GM12878 (cell line): ENCODE data around the gene FGD3.

Experiments
- CBX3 ChIP-seq: fragments of 200-600 bp; sonication (generic); IDR thresholded peaks from 2 replicates; pipeline ENCODE4 v1.6.1; 2016; ENCODE audit warnings: low read depth, borderline replicate concordance
- MEF2A ChIP-seq: IDR thresholded peaks from 2 replicates; pipeline ENCODE4 v1.6.1; 2011; ENCODE audit warnings: low read depth, mild to moderate bottlenecking, low read length, moderate library complexity; ENCODE audit not compliant: insufficient read depth
- POLR2AphosphoS5 ChIP-seq: IDR thresholded peaks from 2 replicates; pipeline ENCODE4 v1.6.1; 2011; ENCODE audit warnings: mild to moderate bottlenecking, low read length, inconsistent platforms
- RBBP5 ChIP-seq: fragments of 200-600 bp; sonication (generic); conservative IDR thresholded peaks from 2 replicates; pipeline ENCODE4 v1.6.1; 2016
- TF ChIP-seq, protein P1 (sequence below), 3 experiments: IDR thresholded peaks in 2 of 3; conservative IDR thresholded peaks in 1 of 3; 2 replicates each; pipeline ENCODE4 v1.5.1; 2011; ENCODE audit warnings: low read depth in 3 of 3, low read length in 3 of 3, mild to moderate bottlenecking in 3 of 3, control low read depth in 2 of 3, moderate library complexity in 2 of 3, inconsistent platforms in 1 of 3, mixed read lengths in 1 of 3; ENCODE audit not compliant: control insufficient read depth in 2 of 3, insufficient read depth in 1 of 3; ENCODE audit errors: extremely low read depth in 1 of 3
- TF ChIP-seq, protein P2 (sequence below): IDR thresholded peaks from 2 replicates; pipeline ENCODE4 v1.6.1; 2012; ENCODE audit warnings: improper control_type of control experiment, low read depth, low read length; ENCODE audit not compliant: insufficient replicate concordance

DNA sequence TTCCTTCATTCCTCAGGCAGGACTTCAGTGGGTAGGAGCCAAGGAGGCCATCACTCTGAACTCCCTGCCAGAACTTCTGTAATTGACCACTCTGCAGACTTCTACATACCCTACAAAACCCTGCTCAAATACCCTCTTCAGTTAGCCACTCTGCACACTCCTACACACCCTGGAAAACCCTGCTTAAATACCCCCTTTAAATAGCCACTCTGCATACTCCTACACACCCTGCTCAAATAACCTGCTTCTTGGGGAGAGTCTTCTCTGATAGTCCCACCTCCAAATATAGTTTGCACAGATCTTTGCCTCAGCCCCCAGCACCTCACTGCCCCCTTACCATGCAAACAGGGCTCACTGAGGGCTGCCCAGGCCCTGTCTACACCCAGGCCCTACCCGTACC, 130.0 kb downstream of the FGD3 start:
- TF ChIP-seq, protein P1, sequence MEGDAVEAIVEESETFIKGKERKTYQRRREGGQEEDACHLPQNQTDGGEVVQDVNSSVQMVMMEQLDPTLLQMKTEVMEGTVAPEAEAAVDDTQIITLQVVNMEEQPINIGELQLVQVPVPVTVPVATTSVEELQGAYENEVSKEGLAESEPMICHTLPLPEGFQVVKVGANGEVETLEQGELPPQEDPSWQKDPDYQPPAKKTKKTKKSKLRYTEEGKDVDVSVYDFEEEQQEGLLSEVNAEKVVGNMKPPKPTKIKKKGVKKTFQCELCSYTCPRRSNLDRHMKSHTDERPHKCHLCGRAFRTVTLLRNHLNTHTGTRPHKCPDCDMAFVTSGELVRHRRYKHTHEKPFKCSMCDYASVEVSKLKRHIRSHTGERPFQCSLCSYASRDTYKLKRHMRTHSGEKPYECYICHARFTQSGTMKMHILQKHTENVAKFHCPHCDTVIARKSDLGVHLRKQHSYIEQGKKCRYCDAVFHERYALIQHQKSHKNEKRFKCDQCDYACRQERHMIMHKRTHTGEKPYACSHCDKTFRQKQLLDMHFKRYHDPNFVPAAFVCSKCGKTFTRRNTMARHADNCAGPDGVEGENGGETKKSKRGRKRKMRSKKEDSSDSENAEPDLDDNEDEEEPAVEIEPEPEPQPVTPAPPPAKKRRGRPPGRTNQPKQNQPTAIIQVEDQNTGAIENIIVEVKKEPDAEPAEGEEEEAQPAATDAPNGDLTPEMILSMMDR (IDR thresholded peaks at IDR 0.05 in 2 of 3, conservative IDR thresholded peaks at IDR 0.05 in 1 of 3; ENCODE audit: control insufficient read depth in 2 of 3, extremely low read depth in 1 of 3, insufficient read depth in 1 of 3, low read depth in 3 of 3, low read length in 3 of 3): no peak
- TF ChIP-seq, protein P2, sequence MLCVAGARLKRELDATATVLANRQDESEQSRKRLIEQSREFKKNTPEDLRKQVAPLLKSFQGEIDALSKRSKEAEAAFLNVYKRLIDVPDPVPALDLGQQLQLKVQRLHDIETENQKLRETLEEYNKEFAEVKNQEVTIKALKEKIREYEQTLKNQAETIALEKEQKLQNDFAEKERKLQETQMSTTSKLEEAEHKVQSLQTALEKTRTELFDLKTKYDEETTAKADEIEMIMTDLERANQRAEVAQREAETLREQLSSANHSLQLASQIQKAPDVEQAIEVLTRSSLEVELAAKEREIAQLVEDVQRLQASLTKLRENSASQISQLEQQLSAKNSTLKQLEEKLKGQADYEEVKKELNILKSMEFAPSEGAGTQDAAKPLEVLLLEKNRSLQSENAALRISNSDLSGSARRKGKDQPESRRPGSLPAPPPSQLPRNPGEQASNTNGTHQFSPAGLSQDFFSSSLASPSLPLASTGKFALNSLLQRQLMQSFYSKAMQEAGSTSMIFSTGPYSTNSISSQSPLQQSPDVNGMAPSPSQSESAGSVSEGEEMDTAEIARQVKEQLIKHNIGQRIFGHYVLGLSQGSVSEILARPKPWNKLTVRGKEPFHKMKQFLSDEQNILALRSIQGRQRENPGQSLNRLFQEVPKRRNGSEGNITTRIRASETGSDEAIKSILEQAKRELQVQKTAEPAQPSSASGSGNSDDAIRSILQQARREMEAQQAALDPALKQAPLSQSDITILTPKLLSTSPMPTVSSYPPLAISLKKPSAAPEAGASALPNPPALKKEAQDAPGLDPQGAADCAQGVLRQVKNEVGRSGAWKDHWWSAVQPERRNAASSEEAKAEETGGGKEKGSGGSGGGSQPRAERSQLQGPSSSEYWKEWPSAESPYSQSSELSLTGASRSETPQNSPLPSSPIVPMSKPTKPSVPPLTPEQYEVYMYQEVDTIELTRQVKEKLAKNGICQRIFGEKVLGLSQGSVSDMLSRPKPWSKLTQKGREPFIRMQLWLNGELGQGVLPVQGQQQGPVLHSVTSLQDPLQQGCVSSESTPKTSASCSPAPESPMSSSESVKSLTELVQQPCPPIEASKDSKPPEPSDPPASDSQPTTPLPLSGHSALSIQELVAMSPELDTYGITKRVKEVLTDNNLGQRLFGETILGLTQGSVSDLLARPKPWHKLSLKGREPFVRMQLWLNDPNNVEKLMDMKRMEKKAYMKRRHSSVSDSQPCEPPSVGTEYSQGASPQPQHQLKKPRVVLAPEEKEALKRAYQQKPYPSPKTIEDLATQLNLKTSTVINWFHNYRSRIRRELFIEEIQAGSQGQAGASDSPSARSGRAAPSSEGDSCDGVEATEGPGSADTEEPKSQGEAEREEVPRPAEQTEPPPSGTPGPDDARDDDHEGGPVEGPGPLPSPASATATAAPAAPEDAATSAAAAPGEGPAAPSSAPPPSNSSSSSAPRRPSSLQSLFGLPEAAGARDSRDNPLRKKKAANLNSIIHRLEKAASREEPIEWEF: no peak
- TF ChIP-seq POLR2AphosphoS5 (no peak), RBBP5 (no peak), MEF2A (no peak), CBX3 (no peak)
